LNCAP (cell line): ENCODE results near the gene LBHD2.

Source experiments
- CTCF ChIP-seq: fragments of 450-650 bp; IDR thresholded peaks from 2 replicates; pipeline ENCODE4 v1.5.1; 2017; ENCODE audit warnings: mild to moderate bottlenecking

LBHD2 gene

GRCh38 chr14:103056322-103057027 is 27.5 kb upstream of the LBHD2 start:
- no peak for TF ChIP-seq CTCF

- TF ChIP-seq CTCF: no peak
Measured at GRCh38 chr14:103057028-103057371, 27.0 kb upstream of the LBHD2 start.

- TF ChIP-seq CTCF: no peak
Measured at GRCh38 chr14:103057372-103058163, 26.4 kb upstream of the LBHD2 start, which contains the start of gene CDC42BPB. CDC42BPB (minus strand) TSS chr14:103057549; CDS start chr14:103057173, 376 bp downstream.

GRCh38 chr14:103058164-103059055 is 25.6 kb upstream of the LBHD2 start:
- TF ChIP-seq CTCF: no peak

GRCh38 chr14:103059556-103059955 is 24.5 kb upstream of the LBHD2 start:
- no peak for TF ChIP-seq CTCF

- TF ChIP-seq CTCF: no peak
Measured at GRCh38 chr14:103061482-103061976, 22.5 kb upstream of the LBHD2 start.

GRCh38 chr14:103064436-103064835 is 19.6 kb upstream of the LBHD2 start:
- no peak for TF ChIP-seq CTCF
